ENCODE data around the gene TMEM80.
"Not testable (repeated sequence)": the region's sequence is repeated elsewhere in the genome, so short reads cannot be mapped to it uniquely, and the experiment has no call there.

Gene TMEM80

GRCh38 chr11:680476-680875 lies 15.1 kb upstream of the TMEM80 start:
- no peak overlapping the region for H3K27ac ChIP-seq
- TF ChIP-seq ZFX (IDR thresholded peaks at IDR 0.05; ENCODE audit: borderline replicate concordance) (no peak), CTCF (IDR thresholded peaks at IDR 0.05) (no peak)

- no peak for TF ChIP-seq CTCF (IDR thresholded peaks at IDR 0.05)
- TF ChIP-seq ZFX (IDR thresholded peaks at IDR 0.05; ENCODE audit: borderline replicate concordance): no peak
Observed at GRCh38 chr11:680970-681369, 14.6 kb upstream of the TMEM80 start.

GRCh38 chr11:686451-687243 lies 9.0 kb upstream of the TMEM80 start:
- H3K27ac ChIP-seq: no peak overlapping the region
- TF ChIP-seq ZFX (IDR thresholded peaks at IDR 0.05; ENCODE audit: borderline replicate concordance): no peak
- no peak for TF ChIP-seq CTCF (IDR thresholded peaks at IDR 0.05)

More at GRCh38 chr11:680970-681369, 14.6 kb upstream of the TMEM80 start:
- H3K27ac ChIP-seq: no peak overlapping the region

- H3K27ac ChIP-seq: no peak overlapping the region
- TF ChIP-seq CTCF (IDR thresholded peaks at IDR 0.05) (no peak), ZFX (IDR thresholded peaks at IDR 0.05; ENCODE audit: borderline replicate concordance) (no peak)
Observed at GRCh38 chr11:687751-688150, 7.9 kb upstream of the TMEM80 start.

GRCh38 chr11:688681-689080 lies 6.9 kb upstream of the TMEM80 start:
- TF ChIP-seq CTCF (IDR thresholded peaks at IDR 0.05) (no peak), ZFX (IDR thresholded peaks at IDR 0.05; ENCODE audit: borderline replicate concordance) (no peak)
- no peak overlapping the region for H3K27ac ChIP-seq

GRCh38 chr11:689625-690024 lies 6.0 kb upstream of the TMEM80 start:
- TF ChIP-seq CTCF (IDR thresholded peaks at IDR 0.05) (no peak), ZFX (IDR thresholded peaks at IDR 0.05; ENCODE audit: borderline replicate concordance) (no peak)
- no peak overlapping the region for H3K27ac ChIP-seq

- H3K27ac ChIP-seq: not testable (repeated sequence)
Observed at GRCh38 chr11:690244-690643, 5.4 kb upstream of the TMEM80 start.

All from 22Rv1 (cell line).